DOHH2 (cell line): ENCODE measurements around the gene AK6.

ENCODE experiments used
- EZH2phosphoT487 ChIP-seq: fragments of 200-600 bp; sonication (generic); IDR thresholded peaks from 2 replicates; pipeline ENCODE4 v1.6.1; 2017; ENCODE audit warnings: borderline replicate concordance, mild to moderate bottlenecking, antibody characterized with exemption, low read length, moderate library complexity, mixed read lengths
- TF ChIP-seq, protein P1 (sequence below): fragments of 200-600 bp; sonication (generic); IDR thresholded peaks from one replicate; pipeline ENCODE4 v1.5.1; 2014; ENCODE audit warnings: antibody characterized with exemption, mild to moderate bottlenecking, low read depth, low read length; ENCODE audit not compliant: poor library complexity, severe bottlenecking

GRCh38 chr5:69350664-69351063, 18.7 kb downstream of the AK6 start:
- TF ChIP-seq, protein P1, sequence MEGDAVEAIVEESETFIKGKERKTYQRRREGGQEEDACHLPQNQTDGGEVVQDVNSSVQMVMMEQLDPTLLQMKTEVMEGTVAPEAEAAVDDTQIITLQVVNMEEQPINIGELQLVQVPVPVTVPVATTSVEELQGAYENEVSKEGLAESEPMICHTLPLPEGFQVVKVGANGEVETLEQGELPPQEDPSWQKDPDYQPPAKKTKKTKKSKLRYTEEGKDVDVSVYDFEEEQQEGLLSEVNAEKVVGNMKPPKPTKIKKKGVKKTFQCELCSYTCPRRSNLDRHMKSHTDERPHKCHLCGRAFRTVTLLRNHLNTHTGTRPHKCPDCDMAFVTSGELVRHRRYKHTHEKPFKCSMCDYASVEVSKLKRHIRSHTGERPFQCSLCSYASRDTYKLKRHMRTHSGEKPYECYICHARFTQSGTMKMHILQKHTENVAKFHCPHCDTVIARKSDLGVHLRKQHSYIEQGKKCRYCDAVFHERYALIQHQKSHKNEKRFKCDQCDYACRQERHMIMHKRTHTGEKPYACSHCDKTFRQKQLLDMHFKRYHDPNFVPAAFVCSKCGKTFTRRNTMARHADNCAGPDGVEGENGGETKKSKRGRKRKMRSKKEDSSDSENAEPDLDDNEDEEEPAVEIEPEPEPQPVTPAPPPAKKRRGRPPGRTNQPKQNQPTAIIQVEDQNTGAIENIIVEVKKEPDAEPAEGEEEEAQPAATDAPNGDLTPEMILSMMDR: no peak
- no peak for TF ChIP-seq EZH2phosphoT487
